Neural cell (in vitro differentiated cells): ENCODE data around the gene SLC16A9. TPM values are rescaled to one million over a fixed set of nuclear protein-coding genes. Genes with fewer than 3 reads are reported as not detected.
A peak's percentile ranks its signal among the peaks of the same experiment; 100 is the strongest.

Source experiments
- H2AFZ ChIP-seq: fragments of 200-600, 300-800 bp; sonication (generic), shearing (Covaris generic); 2 replicates; pipeline ENCODE4 v1.6.0; 2014; ENCODE audit warnings: low read depth, mild to moderate bottlenecking, antibody characterized with exemption, low read length, moderate library complexity
- H3F3A ChIP-seq: fragments of 200-600 bp; shearing (Covaris generic); 2 replicates; pipeline ENCODE4 v1.6.1; 2016; ENCODE audit warnings: mild to moderate bottlenecking, moderate library complexity, mixed read lengths, antibody characterized with exemption, low read length; ENCODE audit not compliant: insufficient read depth, poor library complexity, severe bottlenecking
- H3K27ac ChIP-seq: fragments of 200-600, 300-800 bp; sonication (generic), shearing (Covaris generic); 2 replicates; pipeline ENCODE4 v1.5.1; 2014; ENCODE audit warnings: mild to moderate bottlenecking, low read length, moderate library complexity
- H3K27me3 ChIP-seq: fragments of 300-800, 200-600 bp; sonication (generic), shearing (Covaris generic); 2 replicates; pipeline ENCODE4 v1.6.0; 2014; ENCODE audit warnings: mild to moderate bottlenecking, low read depth, low read length, moderate library complexity; ENCODE audit not compliant: insufficient read depth
- H3K36me3 ChIP-seq: fragments of 300-800, 200-600 bp; sonication (generic), shearing (Covaris generic); 2 replicates; pipeline ENCODE4 v1.5.1; 2014; ENCODE audit warnings: mild to moderate bottlenecking, antibody characterized with exemption, low read length, moderate library complexity; ENCODE audit not compliant: insufficient read depth
- H3K4me2 ChIP-seq: fragments of 300-800, 200-600 bp; sonication (generic), shearing (Covaris generic); 2 replicates; pipeline ENCODE4 v1.6.0; 2014; ENCODE audit warnings: mild to moderate bottlenecking, low read length
- H3K4me3 ChIP-seq: fragments of 300-800, 200-600 bp; sonication (generic), shearing (Covaris generic); 2 replicates; pipeline ENCODE4 v1.5.1; 2014; ENCODE audit warnings: mild to moderate bottlenecking, low read length, moderate library complexity
- H3K79me2 ChIP-seq: fragments of 200-600 bp; shearing (Covaris generic); replicated peaks from 2 replicates; pipeline ENCODE4 v1.6.0; 2014; ENCODE audit warnings: mild to moderate bottlenecking, low read length, moderate library complexity; ENCODE audit not compliant: insufficient read depth
- H3K9ac ChIP-seq: fragments of 300-800, 200-600 bp; sonication (generic), shearing (Covaris generic); 2 replicates; pipeline ENCODE4 v1.6.1; 2016; ENCODE audit warnings: mild to moderate bottlenecking, low read length, mixed read lengths
- H3K9me2 ChIP-seq: fragments of 200-600 bp; shearing (Covaris generic); 2 replicates; pipeline ENCODE4 v1.6.1; 2016; ENCODE audit warnings: mild to moderate bottlenecking, low read length, mixed read lengths; ENCODE audit not compliant: insufficient read depth
- H3K9me3 ChIP-seq: fragments of 200-600, 300-800 bp; sonication (generic), shearing (Covaris generic); 2 replicates; pipeline ENCODE4 v1.6.1; 2016; ENCODE audit warnings: mild to moderate bottlenecking, mixed run types, low read length, moderate library complexity, mixed read lengths
- H4K20me1 ChIP-seq: fragments of 200-600 bp; shearing (Covaris generic); 2 replicates; pipeline ENCODE4 v1.6.1; 2016; ENCODE audit warnings: mild to moderate bottlenecking, mixed run types; ENCODE audit not compliant: insufficient read depth
- CTCF ChIP-seq: fragments of 450-650 bp; IDR thresholded peaks from 2 replicates; pipeline ENCODE4 v1.5.1; 2014; ENCODE audit warnings: antibody characterized with exemption, mild to moderate bottlenecking, moderate library complexity; ENCODE audit not compliant: poor library complexity, severe bottlenecking
- EP300 ChIP-seq: fragments of 450-650 bp; conservative IDR thresholded peaks from 2 replicates; pipeline ENCODE4 v1.6.1; 2014; ENCODE audit warnings: antibody characterized with exemption, mild to moderate bottlenecking, moderate library complexity; ENCODE audit not compliant: poor library complexity, severe bottlenecking
- EZH2 ChIP-seq: fragments of 200-600, 300-800 bp; shearing (Covaris generic), sonication (generic); IDR thresholded peaks from 2 replicates; pipeline ENCODE4 v1.6.1; 2014; ENCODE audit warnings: antibody characterized with exemption, low read length, borderline replicate concordance, mild to moderate bottlenecking; ENCODE audit not compliant: insufficient read depth, poor library complexity, severe bottlenecking
- MXI1 ChIP-seq: fragments of 450-650 bp; conservative IDR thresholded peaks from 2 replicates; pipeline ENCODE4 v1.6.1; 2014; ENCODE audit warnings: antibody characterized with exemption, mild to moderate bottlenecking; ENCODE audit not compliant: poor library complexity, severe bottlenecking
- POLR2AphosphoS5 ChIP-seq: IDR thresholded peaks from 2 replicates; pipeline ENCODE4 v1.6.1; 2012
- RAD21 ChIP-seq: fragments of 450-650 bp; conservative IDR thresholded peaks from 2 replicates; pipeline ENCODE4 v1.6.1; 2014; ENCODE audit warnings: antibody characterized with exemption, mild to moderate bottlenecking, moderate library complexity
- REST ChIP-seq: IDR thresholded peaks from 2 replicates; pipeline ENCODE4 v1.6.1; 2012; ENCODE audit warnings: borderline replicate concordance
- SMC3 ChIP-seq: fragments of 450-650 bp; conservative IDR thresholded peaks from 2 replicates; pipeline ENCODE4 v1.6.1; 2014; ENCODE audit warnings: antibody characterized with exemption, mild to moderate bottlenecking, moderate library complexity; ENCODE audit not compliant: poor library complexity
- TAF1 ChIP-seq: IDR thresholded peaks from 2 replicates; pipeline ENCODE4 v1.6.1; 2012; ENCODE audit warnings: low read depth
- polyA plus RNA-seq: library from polyadenylated mRNA; depleted of rRNA; stranded (reverse); fragments of >200 nt; gene quantifications from 2 replicates; pipeline ENCODE4 v1.2.3, GENCODE V29; 2014

SLC16A9 gene
- polyA plus RNA-seq, 1 donor from 2014 or later, result 208 TPM

GRCh38 chr10:59625721-59626522, 83.7 kb downstream of the SLC16A9 start:
- H3K27ac ChIP-seq, result peak overlapping the region; percentile 80
- peak overlapping the region; percentile 57 for H3K4me3 ChIP-seq
- H4K20me1 ChIP-seq, result no peaks in the 10 kb centered on the region
- H3K9me2 ChIP-seq, result no peaks in the 10 kb centered on the region
- peak overlapping the region; percentile 41 for H2AFZ ChIP-seq
- TF ChIP-seq POLR2AphosphoS5 (peak; percentile 64), CTCF (peak; percentile 99), MXI1 (no peak), REST (no peak), TAF1 (no peak), EZH2 (no peak), EP300 (peak; percentile 38), RAD21 (peak; percentile 98), SMC3 (peak; percentile 94)
- H3K4me2 ChIP-seq, result peak overlapping the region; percentile 67
- H3K27me3 ChIP-seq, result no peaks in the 10 kb centered on the region
- H3F3A ChIP-seq, result peaks cover 6% of the 10 kb centered on the region
- peak overlapping the region; percentile 56 for H3K9ac ChIP-seq
- no peaks in the 10 kb centered on the region for H3K79me2 ChIP-seq
- no peaks in the 10 kb centered on the region for H3K36me3 ChIP-seq
- H3K9me3 ChIP-seq, result no peaks in the 10 kb centered on the region

- H3K79me2 ChIP-seq, result no peaks in the 10 kb centered on the region
- no peaks in the 10 kb centered on the region for H4K20me1 ChIP-seq
- no peak overlapping the region for H2AFZ ChIP-seq
- H3K27me3 ChIP-seq, result no peaks in the 10 kb centered on the region
- no peak overlapping the region for H3K4me2 ChIP-seq
- no peaks in the 10 kb centered on the region for H3K36me3 ChIP-seq
- H3K9ac ChIP-seq, result peak overlapping the region; percentile 56
- H3F3A ChIP-seq, result peaks cover 6% of the 10 kb centered on the region
- H3K27ac ChIP-seq, result peak overlapping the region; percentile 80
- H3K9me3 ChIP-seq, result no peaks in the 10 kb centered on the region
- peak overlapping the region; percentile 57 for H3K4me3 ChIP-seq
- no peak for TF ChIP-seq EP300
- no peak for TF ChIP-seq TAF1
- TF ChIP-seq RAD21, result no peak
- no peak for TF ChIP-seq REST
- TF ChIP-seq SMC3, result no peak
- TF ChIP-seq CTCF, result no peak
- no peak for TF ChIP-seq EZH2
- no peak for TF ChIP-seq MXI1
- no peak for TF ChIP-seq POLR2AphosphoS5
- H3K9me2 ChIP-seq, result no peaks in the 10 kb centered on the region
These were observed 84.7 kb downstream of the SLC16A9 start for GRCh38 chr10:59624951-59625350.
